ENCODE data around the gene CBX1. TPM values are rescaled to one million over a fixed set of nuclear protein-coding genes. Genes with fewer than 3 reads are reported as not detected.
A peak's percentile ranks its signal among the peaks of the same experiment; 100 is the strongest.

Gene CBX1
- total and polyA plus RNA-seq, 2 of the 13 experiments (the other 11 are each of a cell fraction or from before 2014, with no cell fraction given) = 17.8 to 108 TPM

- no peak for TF ChIP-seq BCL3 (CRISPR knock-in tag; IDR thresholded peaks at IDR 0.05)
- TF ChIP-seq SMARCE1 (IDR thresholded peaks at IDR 0.05; ENCODE audit: borderline replicate concordance) = no peak
- TF ChIP-seq SAP130 (CRISPR knock-in tag; IDR thresholded peaks at IDR 0.05; ENCODE audit: low read depth) = peak; percentile 95
- TF ChIP-seq ZNF367 (CRISPR knock-in tag; IDR thresholded peaks at IDR 0.05; ENCODE audit: borderline replicate concordance) = no peak
- no peak for TF ChIP-seq ZSCAN25 (CRISPR knock-in tag; IDR thresholded peaks at IDR 0.05)
- TF ChIP-seq SRF (IDR thresholded peaks at IDR 0.05; ENCODE audit: low read depth, low read length) = 0 out of 2 replicates have a peak, but pooled peaks have one; percentile 19
- TF ChIP-seq GLMP (CRISPR knock-in tag; IDR thresholded peaks at IDR 0.05; ENCODE audit: borderline replicate concordance) = no peak
- no peak for TF ChIP-seq SOX6 (IDR thresholded peaks at IDR 0.05)
- peak; percentile 58; the same call in 1 of the 2 replicates for TF ChIP-seq SOX6 (CRISPR knock-in tag; IDR thresholded peaks at IDR 0.05)
- peak; percentile 30; the same call in 1 of the 2 replicates for TF ChIP-seq EED (CRISPR knock-in tag; IDR thresholded peaks at IDR 0.05)
- no peak for TF ChIP-seq ZNF20 (CRISPR knock-in tag; IDR thresholded peaks at IDR 0.05)
- TF ChIP-seq DBP (CRISPR knock-in tag; IDR thresholded peaks at IDR 0.05; ENCODE audit: not compliant biosample characterization) = no peak
- TF ChIP-seq ZNF574 (CRISPR knock-in tag; IDR thresholded peaks at IDR 0.05) = no peak; the same call in none of the 2 replicates
- 0 out of 2 replicates have a peak, but pooled peaks have one; percentile 37 for TF ChIP-seq ZNF747 (CRISPR knock-in tag; IDR thresholded peaks at IDR 0.05; ENCODE audit: borderline replicate concordance)
- peak; percentile 97 for TF ChIP-seq SIN3A (IDR thresholded peaks at IDR 0.05; ENCODE audit: borderline replicate concordance, low read depth, low read length)
- TF ChIP-seq CHD4 (IDR thresholded peaks at IDR 0.05; ENCODE audit: borderline replicate concordance, low read length) = no peak
- no peak for TF ChIP-seq NCOA2 (CRISPR knock-in tag; IDR thresholded peaks at IDR 0.05)
- TF ChIP-seq ZNF547 (CRISPR knock-in tag; IDR thresholded peaks at IDR 0.05) = no peak; the same call in 1 of the 2 replicates
- TF ChIP-seq PHF21A (CRISPR knock-in tag; IDR thresholded peaks at IDR 0.05) = peak; percentile 91
- no peak for TF ChIP-seq ZNF12 (CRISPR knock-in tag; IDR thresholded peaks at IDR 0.05)
- TF ChIP-seq MXD3 (CRISPR knock-in tag; IDR thresholded peaks at IDR 0.05) = peak; percentile 79; the same call in 1 of the 2 replicates
These were observed 76.0 kb downstream of the CBX1 start (continued) for GRCh38 chr17:48025040-48025903.
